Liver (tissue), 9 donors: ENCODE data around the gene INPP5A. TPM values are rescaled to one million over a fixed set of nuclear protein-coding genes. Genes with fewer than 3 reads are reported as not detected.

Experiments
- DNase-seq: peaks from one replicate; pipeline ENCODE4 v3.0.0-alpha.2; 2017; ENCODE audit warnings: low spot score
- H3K27ac ChIP-seq, 2 donors: one replicate each; pipeline ENCODE4 v1.7.0; 2013; ENCODE audit warnings: inconsistent platforms in 2 of 2, low read length in 2 of 2, control low read depth in 1 of 2, low read depth in 1 of 2, mild to moderate bottlenecking in 1 of 2
- H3K27me3 ChIP-seq, 4 donors: one replicate each; pipeline versions ENCODE4 v1.6.1 to v1.7.0; 2013; ENCODE audit warnings: low read length in 3 of 4, inconsistent platforms in 1 of 4, mild to moderate bottlenecking in 1 of 4, moderate library complexity in 1 of 4; ENCODE audit not compliant: control insufficient read depth in 4 of 4, insufficient read depth in 4 of 4
- H3K36me3 ChIP-seq, 4 donors: one replicate each; pipeline versions ENCODE4 v1.6.1 to v1.7.0; 2013; ENCODE audit warnings: low read length in 3 of 4, mild to moderate bottlenecking in 3 of 4, low read depth in 1 of 4, moderate library complexity in 1 of 4; ENCODE audit not compliant: control insufficient read depth in 4 of 4, insufficient read depth in 3 of 4
- H3K4me1 ChIP-seq, 4 donors: one replicate each; pipeline versions ENCODE4 v1.6.1 to v1.7.0; 2013; ENCODE audit warnings: low read length in 3 of 4, mild to moderate bottlenecking in 3 of 4, moderate library complexity in 1 of 4; ENCODE audit not compliant: control insufficient read depth in 4 of 4, insufficient read depth in 4 of 4
- H3K4me3 ChIP-seq, 3 donors: one replicate each; pipeline versions ENCODE4 v1.6.1 to v1.7.0; 2013; ENCODE audit warnings: low read length in 3 of 3, control low read depth in 1 of 3, low read depth in 1 of 3, mild to moderate bottlenecking in 1 of 3
- H3K9ac ChIP-seq, 2 donors: one replicate each; pipeline ENCODE4 v1.7.0; 2013; ENCODE audit warnings: low read length in 2 of 2, mild to moderate bottlenecking in 2 of 2, moderate library complexity in 2 of 2, control low read depth in 1 of 2, low read depth in 1 of 2
- H3K9me3 ChIP-seq, 4 donors: one replicate each; pipeline versions ENCODE4 v1.6.1 to v1.7.0; 2013; ENCODE audit warnings: low read length in 3 of 4; ENCODE audit not compliant: control insufficient read depth in 4 of 4
- ATF3 ChIP-seq: IDR thresholded peaks from 2 replicates; pipeline ENCODE4 v1.6.1; 2016; ENCODE audit warnings: antibody characterized with exemption
- CTCF ChIP-seq: fragments of 150-350 bp; IDR thresholded peaks from 2 replicates; pipeline ENCODE4 v1.5.1; 2017; ENCODE audit warnings: improper control_type of control experiment, low read depth, low read length; ENCODE audit not compliant: missing input control
- EGR1 ChIP-seq, 2 donors: IDR thresholded peaks; 2 replicates each; pipeline ENCODE4 v1.6.1; 2016 to 2018; ENCODE audit warnings: antibody characterized with exemption in 2 of 2, low read depth in 2 of 2
- FOXA1 ChIP-seq: IDR thresholded peaks from 2 replicates; pipeline ENCODE4 v1.6.1; 2016; ENCODE audit warnings: antibody characterized with exemption
- FOXA2 ChIP-seq: IDR thresholded peaks from 2 replicates; pipeline ENCODE4 v1.6.1; 2016; ENCODE audit warnings: antibody characterized with exemption
- GABPA ChIP-seq, 2 donors: IDR thresholded peaks in 1 of 2; conservative IDR thresholded peaks in 1 of 2; 2 replicates each; pipeline ENCODE4 v1.6.1; 2016; ENCODE audit warnings: antibody characterized with exemption in 2 of 2, mild to moderate bottlenecking in 1 of 2, moderate library complexity in 1 of 2
- HNF4A ChIP-seq, 2 donors: conservative IDR thresholded peaks; 2 replicates each; pipeline ENCODE4 v1.6.1; 2016; ENCODE audit warnings: antibody characterized with exemption in 2 of 2, mild to moderate bottlenecking in 2 of 2
- HNF4G ChIP-seq: IDR thresholded peaks from 2 replicates; pipeline ENCODE4 v1.6.1; 2016; ENCODE audit warnings: antibody characterized with exemption
- JUND ChIP-seq, 2 donors: IDR thresholded peaks; 2 replicates each; pipeline ENCODE4 v1.6.1; 2016; ENCODE audit warnings: antibody characterized with exemption in 2 of 2
- MAX ChIP-seq: IDR thresholded peaks from 2 replicates; pipeline ENCODE4 v1.6.1; 2016; ENCODE audit warnings: antibody characterized with exemption
- NR2F2 ChIP-seq: IDR thresholded peaks from 2 replicates; pipeline ENCODE4 v1.6.1; 2016; ENCODE audit warnings: antibody characterized with exemption
- RAD21 ChIP-seq, 2 donors: IDR thresholded peaks; 2 replicates each; pipeline ENCODE4 v1.6.1; 2016; ENCODE audit warnings: antibody characterized with exemption in 2 of 2, mild to moderate bottlenecking in 2 of 2
- REST ChIP-seq: IDR thresholded peaks from 2 replicates; pipeline ENCODE4 v1.6.1; 2016; ENCODE audit warnings: antibody characterized with exemption, mild to moderate bottlenecking
- RXRA ChIP-seq, 2 donors: IDR thresholded peaks; 2 replicates each; pipeline ENCODE4 v1.6.1; 2017 to 2018; ENCODE audit warnings: antibody characterized with exemption in 2 of 2, mild to moderate bottlenecking in 1 of 2
- SP1 ChIP-seq: IDR thresholded peaks from 2 replicates; pipeline ENCODE4 v1.6.1; 2018; ENCODE audit warnings: antibody characterized with exemption, mild to moderate bottlenecking
- TAF1 ChIP-seq: conservative IDR thresholded peaks from 2 replicates; pipeline ENCODE4 v1.6.1; 2016; ENCODE audit warnings: antibody characterized with exemption, mild to moderate bottlenecking
- YY1 ChIP-seq: IDR thresholded peaks from 2 replicates; pipeline ENCODE4 v1.6.1; 2016; ENCODE audit warnings: antibody characterized with exemption, mild to moderate bottlenecking
- ZBTB33 ChIP-seq: IDR thresholded peaks from 2 replicates; pipeline ENCODE4 v1.6.1; 2016; ENCODE audit warnings: antibody characterized with exemption
- WGBS: extraction: QIAGEN DNeasy Blood & Tissue Kit; methylation state at CpG from one replicate; pipeline ENCODE4 v1.1.7; 2013; 5-methylcytosine and 5-hydroxymethylcytosine counted together
- polyA plus RNA-seq, 2 donors: library from polyadenylated mRNA; stranded (reverse) in 1 of 2; unstranded in 1 of 2; fragments of 200-250 nt in 1 of 2; fragments of >200 nt in 1 of 2; fragmentation: Nextera tagmentation in 1 of 2; extraction: Ambion mirVana in 1 of 2; gene quantifications; one replicate each; pipeline versions ENCODE4 v1.2.1 to v1.2.3, GENCODE V29; 2013 to 2015
- total RNA-seq, 2 donors: library from RNA; depleted of rRNA; stranded (reverse); fragments of >200 nt; gene quantifications; one replicate each; pipeline ENCODE4 v1.2.3, GENCODE V29; 2014
- donor health status: healthy.
- donor health status: healthy.
- donor health status: healthy.
- donor health status: healthy.
- donor health status: healthy.

INPP5A gene
- total and polyA plus RNA-seq, 4 donors = 4.3 to 26.5 (median 10.9) TPM

- no peaks in the 10 kb centered on the region for H3K4me1 ChIP-seq
- H3K27ac ChIP-seq = no peak overlapping the region
- H3K27me3 ChIP-seq = no peaks in the 10 kb centered on the region
- H3K9me3 ChIP-seq = no peaks in the 10 kb centered on the region
- DNase-seq = no peak
- H3K9ac ChIP-seq = no peak overlapping the region
- WGBS = 93% methylated on average over 16 of the region's 16 CpGs
- H3K36me3 ChIP-seq = no peaks in the 10 kb centered on the region
- no peak for TF ChIP-seq TAF1
- TF ChIP-seq EGR1 (IDR thresholded peaks at IDR 0.05; ENCODE audit: low read depth in 2 of 2) = no peak
- no peak for TF ChIP-seq HNF4A (conservative IDR thresholded peaks at IDR 0.05)
- TF ChIP-seq FOXA2 = no peak
- TF ChIP-seq RXRA (IDR thresholded peaks at IDR 0.05) = no peak
- no peak for TF ChIP-seq HNF4G
- no peak for TF ChIP-seq YY1
- TF ChIP-seq GABPA (IDR thresholded peaks at IDR 0.05 in 1 of 2, conservative IDR thresholded peaks at IDR 0.05 in 1 of 2) = no peak
- TF ChIP-seq CTCF = no peak
- no peak for TF ChIP-seq MAX
- no peak for TF ChIP-seq ATF3
- TF ChIP-seq FOXA1 = no peak
- no peak for TF ChIP-seq RAD21 (IDR thresholded peaks at IDR 0.05)
- TF ChIP-seq NR2F2 = no peak
- TF ChIP-seq JUND (IDR thresholded peaks at IDR 0.05) = no peak
- TF ChIP-seq ZBTB33 = no peak
- TF ChIP-seq SP1 = no peak
- TF ChIP-seq REST = no peak
- no peak overlapping the region for H3K4me3 ChIP-seq
These were observed 49.3 kb upstream of the INPP5A start for GRCh38 chr10:132488231-132488821.
